Hepatocyte (in vitro differentiated cells): ENCODE results near the gene KDM4C. TPM values are rescaled to one million over a fixed set of nuclear protein-coding genes. Genes with fewer than 3 reads are reported as not detected.

ENCODE experiments used
- DNase-seq: peaks from one replicate; pipeline ENCODE4 v3.0.0-alpha.2; 2016; ENCODE audit warnings: low spot score
- H2AFZ ChIP-seq: fragments of 200-600 bp; sonication (generic); 2 replicates; pipeline ENCODE4 v1.6.0; 2016; ENCODE audit warnings: antibody characterized with exemption, mild to moderate bottlenecking
- H3K27ac ChIP-seq: fragments of 200-600 bp; sonication (generic); 2 replicates; pipeline ENCODE4 v1.5.1; 2016; ENCODE audit warnings: mild to moderate bottlenecking
- H3K27me3 ChIP-seq: fragments of 200-600 bp; sonication (generic); 2 replicates; pipeline ENCODE4 v1.6.1; 2016
- H3K36me3 ChIP-seq: fragments of 200-600 bp; sonication (generic); replicated peaks from 2 replicates; pipeline ENCODE4 v1.5.1; 2016; ENCODE audit warnings: low read depth; ENCODE audit not compliant: insufficient read depth
- H3K4me1 ChIP-seq: fragments of 200-600 bp; sonication (generic); 2 replicates; pipeline ENCODE4 v1.5.1; 2016; ENCODE audit warnings: mild to moderate bottlenecking, moderate library complexity; ENCODE audit not compliant: insufficient read depth
- H3K4me2 ChIP-seq: fragments of 200-600 bp; sonication (generic); 2 replicates; pipeline ENCODE4 v1.6.0; 2016
- H3K4me3 ChIP-seq: fragments of 200-600 bp; sonication (generic); 2 replicates; pipeline ENCODE4 v1.5.1; 2016; ENCODE audit warnings: mild to moderate bottlenecking
- H3K79me2 ChIP-seq: fragments of 200-600 bp; sonication (generic); 2 replicates; pipeline ENCODE4 v1.6.0; 2017; ENCODE audit warnings: mild to moderate bottlenecking
- H3K9me2 ChIP-seq: fragments of 200-600 bp; sonication (generic); replicated peaks from 2 replicates; pipeline ENCODE4 v1.6.0; 2017; ENCODE audit warnings: mild to moderate bottlenecking; ENCODE audit not compliant: insufficient read depth
- H3K9me3 ChIP-seq: fragments of 200-600 bp; sonication (generic); 2 replicates; pipeline ENCODE4 v1.5.1; 2016; ENCODE audit warnings: low read depth, mild to moderate bottlenecking
- H4K20me1 ChIP-seq: fragments of 200-600 bp; sonication (generic); 2 replicates; pipeline ENCODE4 v1.6.0; 2016; ENCODE audit warnings: mild to moderate bottlenecking; ENCODE audit not compliant: insufficient read depth, poor library complexity, severe bottlenecking
- CTCF ChIP-seq: fragments of 200-600 bp; sonication (generic); IDR thresholded peaks from 2 replicates; pipeline ENCODE4 v1.5.1; 2016; ENCODE audit warnings: antibody characterized with exemption, mild to moderate bottlenecking; ENCODE audit not compliant: poor library complexity
- EZH2 ChIP-seq: fragments of 200-600 bp; sonication (generic); IDR thresholded peaks from 2 replicates; pipeline ENCODE4 v1.6.1; 2016; ENCODE audit warnings: antibody characterized with exemption, mild to moderate bottlenecking, borderline replicate concordance
- EZH2phosphoT487 ChIP-seq: fragments of 200-600 bp; sonication (generic); IDR thresholded peaks from one replicate; pipeline ENCODE4 v1.6.1; 2018; ENCODE audit warnings: antibody characterized with exemption, mild to moderate bottlenecking, low read depth, moderate library complexity; ENCODE audit not compliant: unreplicated experiment, severe bottlenecking
- WGBS: methylation state at CpG from one replicate; pipeline ENCODE4 v1.1.6; 2016; ENCODE audit warnings: low lambda C conversion rate; ENCODE audit errors: missing lambda C conversion rate; 5-methylcytosine and 5-hydroxymethylcytosine counted together
- polyA plus RNA-seq: library from polyadenylated mRNA; unstranded; fragments of >200 nt; fragmentation: Nextera tagmentation; extraction: Ambion mirVana; gene quantifications from 2 replicates; pipeline ENCODE4 v1.2.1, GENCODE V29; 2016
- total RNA-seq: library from RNA; depleted of rRNA; stranded (reverse); fragments of >200 nt; gene quantifications from 2 replicates; pipeline ENCODE4 v1.2.3, GENCODE V29; 2014

The KDM4C gene
- total and polyA plus RNA-seq, 2 experiments from 2014 or later, result 16.1 to 28.7 TPM

GRCh38 chr9:6845128-6845826, 87.5 kb downstream of the KDM4C start:
- Histone ChIP-seq H4K20me1 (no peaks in the 10 kb centered on the region), H3K9me2 (no peaks in the 10 kb centered on the region), H3K4me3 (no peak overlapping the region), H3K36me3 (no peaks in the 10 kb centered on the region), H3K4me2 (no peak overlapping the region), H2AFZ (no peak overlapping the region), H3K27ac (no peak overlapping the region), H3K4me1 (no peaks in the 10 kb centered on the region), H3K27me3 (no peaks in the 10 kb centered on the region), H3K9me3 (no peaks in the 10 kb centered on the region), H3K79me2 (peaks cover 4% of the 10 kb centered on the region)
- no peak for DNase-seq
- TF ChIP-seq CTCF (no peak), EZH2phosphoT487 (no peak), EZH2 (no peak)
- WGBS, result 85% methylated on average over 8 of the region's 8 CpGs

GRCh38 chr9:6845880-6846279, 88.1 kb downstream of the KDM4C start:
- Histone ChIP-seq H3K4me3 (no peak overlapping the region), H3K36me3 (no peaks in the 10 kb centered on the region), H3K27me3 (no peaks in the 10 kb centered on the region), H3K27ac (no peak overlapping the region), H3K79me2 (peaks cover 4% of the 10 kb centered on the region), H3K4me1 (no peaks in the 10 kb centered on the region), H3K9me2 (no peaks in the 10 kb centered on the region), H3K9me3 (no peaks in the 10 kb centered on the region), H4K20me1 (no peaks in the 10 kb centered on the region), H2AFZ (no peak overlapping the region), H3K4me2 (no peak overlapping the region)
- peak; percentile 58 for DNase-seq
- WGBS, result 30% methylated on average over 2 of the region's 2 CpGs
- no peak for TF ChIP-seq EZH2phosphoT487
- TF ChIP-seq CTCF, result peak; percentile 54
- no peak for TF ChIP-seq EZH2

GRCh38 chr9:6852243-6852963, 94.6 kb downstream of the KDM4C start:
- no peaks in the 10 kb centered on the region for H3K4me1 ChIP-seq
- no peaks in the 10 kb centered on the region for H3K27me3 ChIP-seq
- no peak overlapping the region for H3K4me2 ChIP-seq
- no peak overlapping the region for H3K4me3 ChIP-seq
- no peaks in the 10 kb centered on the region for H3K9me2 ChIP-seq
- peak overlapping the region; percentile 12 for H3K27ac ChIP-seq
- TF ChIP-seq EZH2 (no peak), EZH2phosphoT487 (no peak), CTCF (no peak)
- no peaks in the 10 kb centered on the region for H4K20me1 ChIP-seq
- H2AFZ ChIP-seq, result no peak overlapping the region
- H3K79me2 ChIP-seq, result no peaks in the 10 kb centered on the region
- WGBS, result 88% methylated on average over 7 of the region's 7 CpGs
- no peaks in the 10 kb centered on the region for H3K36me3 ChIP-seq
- H3K9me3 ChIP-seq, result no peaks in the 10 kb centered on the region
- no peak for DNase-seq
